Stimulated activated CD8-positive, alpha-beta memory T cell treated with anti-CD3 and anti-CD28 coated beads, Interleukin-12 subunit alpha, Interleukin-12 subunit beta, amount 100 ng/mL, for 24 hours (primary cell): ENCODE data around the gene TMBIM6.

Experiments
- DNase-seq: peaks from one replicate; pipeline ENCODE4 v3.0.0-alpha.2; 2020; ENCODE audit errors: extremely low read depth

The TMBIM6 gene

DNA sequence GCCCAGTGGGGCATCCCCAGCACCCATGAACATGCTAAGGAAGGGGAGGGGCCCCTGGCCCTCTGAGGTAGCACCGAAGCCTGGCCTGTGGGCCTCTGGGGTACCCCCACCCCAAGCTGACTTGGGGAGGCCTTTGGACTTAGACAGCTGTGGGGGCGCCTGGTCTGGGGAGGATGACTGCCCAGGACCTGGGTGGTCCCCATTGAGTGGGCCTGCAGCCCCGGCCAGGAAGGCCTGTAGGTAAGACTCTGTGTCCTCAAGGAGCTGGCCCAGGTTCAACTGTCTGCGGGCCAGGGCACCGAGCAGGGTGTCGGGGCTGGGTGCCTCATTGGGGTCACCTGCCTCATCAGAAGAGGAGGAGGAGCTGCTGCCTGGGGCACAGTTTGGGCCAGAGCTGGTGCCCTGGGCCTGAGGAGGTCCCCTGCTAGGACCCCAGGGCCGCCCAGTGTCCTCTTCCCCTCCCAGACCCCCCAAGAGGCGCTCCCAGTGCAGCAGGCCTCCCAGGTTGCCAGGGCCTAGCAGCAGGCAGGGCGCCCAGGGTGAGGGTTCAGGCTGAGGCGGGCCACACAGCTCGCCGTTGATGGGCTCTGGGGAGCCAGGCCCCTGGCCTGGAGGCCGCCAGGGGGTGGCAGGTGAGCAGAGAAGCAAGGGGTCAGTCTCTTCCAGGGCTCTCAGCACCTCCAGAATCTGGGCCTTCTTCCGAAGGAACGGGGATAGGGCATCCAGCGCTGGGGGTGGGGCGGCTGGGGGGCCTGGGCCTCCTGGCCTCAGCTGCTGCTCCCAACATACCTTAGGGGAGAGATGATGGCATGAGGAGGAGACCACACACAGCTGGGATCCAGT is 55.5 kb downstream of the TMBIM6 start:
- no peak for DNase-seq

GRCh38 chr12:49797449-49797776 is 56.1 kb downstream of the TMBIM6 start:
- no peak for DNase-seq

DNA sequence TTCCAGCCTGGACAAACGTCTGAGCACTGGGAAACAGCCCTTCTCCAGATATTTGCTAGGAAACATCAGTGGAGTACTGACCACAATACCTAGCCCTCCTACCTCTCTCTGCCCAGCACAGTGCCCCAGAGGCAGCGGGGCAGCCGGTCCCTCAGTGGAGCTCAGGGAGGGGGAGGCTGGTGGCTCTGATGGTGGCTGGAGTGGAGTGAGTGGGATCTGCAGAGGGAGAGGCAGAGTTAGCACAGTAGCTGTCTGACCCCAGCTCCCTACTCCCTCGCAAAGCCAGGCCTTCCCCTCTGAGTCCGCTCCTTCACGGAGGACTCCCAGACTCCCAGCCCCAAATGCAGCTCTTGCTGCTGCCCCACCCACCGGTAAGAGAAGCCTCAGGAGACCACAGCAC is 56.9 kb downstream of the TMBIM6 start:
- no peak for DNase-seq

DNA sequence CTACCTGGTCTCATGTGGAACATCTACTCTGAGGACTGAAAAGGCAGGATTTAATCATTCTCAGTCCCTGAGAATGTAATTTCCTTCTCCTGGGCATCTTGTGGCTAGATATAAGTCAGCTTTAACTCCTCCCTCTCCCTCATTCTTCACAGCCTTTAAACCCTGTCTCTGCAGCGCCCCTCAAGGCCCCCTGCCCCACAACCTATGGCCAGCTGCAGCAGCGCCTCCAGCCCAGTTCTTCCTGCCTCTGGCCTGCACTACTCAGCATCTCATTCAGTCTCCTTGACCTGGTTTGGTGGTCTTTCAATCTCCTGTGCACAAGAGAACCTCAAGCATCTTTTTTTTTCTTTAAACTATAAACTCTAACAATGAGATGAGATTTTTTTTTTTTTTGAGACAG is 57.6 kb downstream of the TMBIM6 start:
- no peak for DNase-seq

DNA sequence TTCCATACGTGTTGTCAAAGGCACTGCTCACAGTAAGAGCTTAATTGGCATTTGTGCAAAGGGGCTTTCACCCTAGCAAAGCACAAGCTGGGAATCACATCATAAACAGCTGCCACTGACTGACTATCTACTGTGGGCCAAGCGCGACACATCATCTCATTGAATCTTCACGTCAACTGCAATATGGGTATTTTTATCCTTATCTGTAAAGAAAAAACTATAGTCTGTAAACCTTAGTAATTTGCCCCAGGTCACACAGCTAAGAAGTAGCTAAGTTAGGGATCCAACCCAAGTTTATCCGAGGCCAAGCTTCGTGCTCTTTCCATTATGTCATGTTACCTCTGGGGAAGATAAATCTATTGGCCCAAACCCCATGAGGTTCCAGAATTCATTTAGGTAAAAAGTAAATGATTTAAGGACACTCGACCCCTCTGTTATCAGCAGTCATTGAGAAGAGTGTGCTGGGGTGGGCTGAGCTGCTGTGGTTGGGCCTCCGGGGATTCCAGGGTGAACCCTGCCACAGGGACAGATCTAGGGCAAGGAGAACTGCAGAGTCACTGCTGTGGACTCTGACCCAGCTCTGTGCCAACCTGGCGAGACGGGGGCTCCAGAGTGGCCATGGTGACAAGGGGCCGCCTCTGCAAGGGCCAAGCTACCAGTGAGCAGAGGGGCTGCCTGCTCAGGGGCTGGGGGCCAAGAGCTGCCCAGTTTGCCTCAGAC is 59.2 kb downstream of the TMBIM6 start:
- DNase-seq = no peak

GRCh38 chr12:49801141-49802063 is 60.0 kb downstream of the TMBIM6 start:
- no peak for DNase-seq

DNA sequence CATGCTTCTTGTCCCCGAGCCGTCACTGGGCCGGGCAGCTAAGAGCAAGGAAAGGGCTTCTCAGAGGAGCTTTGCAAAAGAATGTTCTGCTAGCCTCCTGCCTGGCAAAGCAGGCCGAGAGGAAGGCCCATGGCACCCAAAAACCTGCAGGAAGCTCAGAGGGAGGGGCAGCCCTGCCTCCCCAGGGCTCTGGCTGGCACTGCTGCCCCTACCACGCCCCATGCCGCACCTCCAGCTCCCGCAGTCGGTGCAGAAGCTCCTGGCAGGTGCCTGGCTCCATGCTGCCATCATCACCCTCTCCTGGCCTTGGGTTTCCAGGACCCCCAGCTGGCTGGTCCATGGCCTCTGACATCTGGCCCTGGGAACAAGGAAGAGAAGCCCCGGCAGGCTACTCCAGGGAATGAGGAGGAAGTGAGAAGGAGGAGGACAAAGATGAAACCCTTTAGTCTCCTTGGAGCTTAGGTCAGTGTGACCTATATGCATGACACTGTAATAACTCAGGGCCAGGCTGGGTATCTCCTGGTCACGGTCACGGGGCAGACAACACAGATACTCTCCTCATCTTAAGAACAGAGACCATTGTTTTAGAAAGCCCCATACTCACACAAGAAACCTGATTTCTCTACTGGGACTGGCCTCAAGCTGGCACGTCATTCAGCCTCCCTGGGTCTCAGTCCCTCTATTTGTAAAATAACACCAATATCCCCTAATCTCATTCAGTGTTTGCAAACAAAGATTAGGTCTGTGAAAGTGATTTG is 62.5 kb downstream of the TMBIM6 start:
- no peak for DNase-seq

GRCh38 chr12:49804821-49805220 is 63.5 kb downstream of the TMBIM6 start:
- no peak for DNase-seq

- no peak for DNase-seq
Observed at GRCh38 chr12:49805409-49805808, 64.1 kb downstream of the TMBIM6 start.

DNA sequence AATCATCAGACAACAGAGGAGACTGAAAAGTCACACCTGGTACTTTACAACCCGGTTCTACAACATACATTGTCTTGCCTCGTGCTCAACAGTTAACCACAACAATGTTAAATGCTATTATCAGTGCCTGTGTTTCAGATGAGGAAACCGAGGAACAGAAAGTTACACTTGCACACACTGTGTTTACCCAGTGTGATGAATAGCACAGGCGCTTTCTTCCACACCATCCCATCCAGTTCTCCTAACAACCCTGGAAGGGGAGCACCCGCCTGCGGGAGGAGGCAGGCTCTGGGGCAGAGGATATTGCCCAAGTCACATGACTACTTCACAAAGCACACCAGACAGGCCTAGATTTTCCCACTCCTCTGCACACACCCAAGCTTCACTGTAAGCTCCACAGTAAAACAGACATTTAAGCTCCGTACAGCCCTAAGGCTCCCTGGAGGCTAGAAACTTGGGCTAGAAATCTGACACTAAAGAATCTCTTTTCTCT is 65.0 kb downstream of the TMBIM6 start:
- no peak for DNase-seq

- DNase-seq = no peak
Observed at GRCh38 chr12:49806877-49807276, 65.5 kb downstream of the TMBIM6 start.

DNA sequence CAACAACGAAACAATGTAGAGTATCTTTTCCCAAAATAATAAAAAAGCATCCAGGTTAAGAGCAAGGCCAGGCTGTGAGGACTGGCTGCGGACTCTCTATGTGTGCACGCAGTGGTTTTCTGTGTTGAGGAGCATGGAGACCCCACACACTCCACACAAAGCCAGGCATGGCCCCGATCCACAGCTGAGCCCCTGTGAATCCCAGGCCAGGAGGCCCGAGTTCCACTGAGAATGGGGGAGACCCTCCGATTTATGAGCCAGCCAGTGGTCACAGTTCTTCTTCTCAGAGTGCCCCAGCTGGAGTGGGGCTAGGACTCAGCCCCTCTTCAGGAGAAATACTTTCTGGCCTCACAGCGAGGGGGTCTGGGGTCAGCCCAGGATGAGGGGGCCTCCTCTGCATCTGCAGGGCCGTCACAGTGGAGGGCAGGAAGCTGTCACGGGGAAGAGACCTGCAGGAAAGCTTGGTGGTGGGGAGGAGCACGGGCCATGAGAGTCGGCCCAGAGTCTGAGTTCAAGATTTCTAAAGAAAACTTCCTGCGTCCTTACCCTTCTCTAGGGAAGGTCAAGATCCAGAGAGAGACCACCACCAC is 66.7 kb downstream of the TMBIM6 start:
- no peak for DNase-seq

DNA sequence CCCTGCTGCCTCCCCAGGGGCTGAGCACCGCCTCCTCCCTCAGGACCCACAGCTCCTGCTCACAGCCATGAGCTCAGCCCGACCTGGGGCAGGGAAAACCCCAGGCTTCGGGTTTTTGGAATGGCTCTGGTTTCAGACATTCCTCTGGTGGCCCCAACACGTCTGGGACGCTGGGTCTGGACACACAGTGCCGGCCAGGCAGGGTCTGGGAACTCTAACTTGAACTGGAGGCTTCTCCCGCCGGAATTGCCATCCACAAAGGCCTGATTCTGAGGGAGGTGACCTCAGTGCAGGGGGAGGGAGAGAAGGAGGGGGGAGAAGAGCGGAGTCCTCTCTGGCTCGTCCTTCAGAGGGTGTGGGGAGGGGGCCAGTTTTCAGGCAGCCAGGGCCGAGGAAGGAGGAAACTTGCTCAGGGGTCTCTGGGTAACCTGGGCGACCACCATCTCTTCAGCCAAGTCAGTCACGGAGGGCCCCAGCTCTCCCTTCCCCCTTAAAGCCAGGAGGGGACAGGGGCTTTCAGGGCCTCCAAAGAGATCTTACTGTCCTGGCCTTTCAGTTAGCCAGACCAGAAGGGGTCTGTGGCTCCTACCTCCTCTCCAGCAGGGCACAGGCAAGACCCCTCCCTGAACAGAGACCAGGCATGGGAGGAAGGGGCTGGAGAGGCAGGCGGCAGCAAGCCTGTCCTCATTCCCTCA is 67.5 kb downstream of the TMBIM6 start:
- DNase-seq = no peak

DNA sequence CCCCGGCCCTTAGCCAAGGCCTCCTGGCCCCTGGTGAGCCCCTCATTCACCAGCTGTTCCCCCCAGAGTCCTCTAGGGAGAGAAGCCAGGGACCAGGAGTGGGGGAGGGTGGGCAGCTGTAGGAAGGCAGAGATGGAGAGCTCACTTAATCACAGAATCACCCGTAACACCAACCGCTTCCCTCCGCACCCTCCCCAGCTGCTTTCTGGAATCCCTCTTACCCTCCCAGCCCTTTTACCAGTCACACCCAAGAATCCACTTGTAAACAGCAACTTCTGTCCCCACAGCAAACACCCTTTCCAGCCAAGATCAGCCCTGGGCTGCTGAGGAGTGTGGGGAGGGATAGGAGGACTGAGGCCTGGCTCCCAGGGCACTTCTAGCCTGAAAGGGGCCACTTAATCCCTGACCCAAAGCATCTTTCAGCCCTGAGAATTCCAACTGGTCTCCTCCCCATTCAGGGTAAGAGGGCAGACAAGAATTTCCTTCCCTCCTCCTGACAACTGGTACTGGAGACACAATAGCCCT is 68.1 kb downstream of the TMBIM6 start:
- DNase-seq = no peak

DNA sequence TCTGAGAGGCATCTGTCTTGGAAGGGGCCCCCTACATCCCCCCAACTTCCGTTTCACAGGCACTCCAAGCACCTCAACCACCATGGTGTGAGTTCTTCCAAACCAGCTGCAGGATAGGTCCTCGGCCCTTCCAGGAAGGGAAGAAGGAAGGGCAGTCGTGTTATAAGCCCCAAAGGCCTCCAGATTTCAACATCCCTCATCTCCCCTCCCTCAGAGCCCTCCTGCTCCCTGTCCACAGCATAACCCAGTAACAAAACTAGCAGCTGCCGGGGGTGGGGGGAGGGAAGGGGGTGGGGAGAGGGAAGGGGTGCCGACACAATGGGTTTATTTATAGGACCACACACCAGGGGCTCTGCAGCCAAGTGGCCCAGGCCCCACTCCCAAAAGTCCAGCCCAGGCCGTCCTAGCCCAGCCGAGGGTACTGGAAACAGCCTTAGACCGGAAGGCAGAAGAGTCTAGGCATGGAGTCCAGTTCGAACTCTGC is 68.6 kb downstream of the TMBIM6 start:
- no peak for DNase-seq

GRCh38 chr12:49811136-49811535 is 69.8 kb downstream of the TMBIM6 start:
- no peak for DNase-seq

DNA sequence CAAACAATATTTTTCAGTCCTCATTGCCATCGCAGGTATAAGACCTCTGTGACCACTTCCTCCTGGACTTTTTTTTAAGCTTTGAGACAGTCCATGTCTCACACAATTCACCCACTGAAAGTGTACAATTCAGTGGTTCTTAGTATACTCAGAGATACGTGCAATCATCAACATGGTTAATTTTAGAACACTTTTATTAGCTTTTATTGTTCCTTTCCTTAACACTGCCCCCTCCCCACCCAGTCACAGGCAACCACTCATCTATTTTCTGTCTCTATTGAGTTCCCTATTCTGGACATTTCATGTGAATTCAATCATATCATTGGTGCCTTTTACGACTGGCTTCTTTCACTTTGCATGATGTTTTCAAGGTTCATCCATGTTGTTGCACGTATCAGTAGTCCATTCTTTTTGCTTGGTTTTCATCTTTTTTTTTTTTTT is 70.6 kb downstream of the TMBIM6 start:
- DNase-seq = no peak

DNA sequence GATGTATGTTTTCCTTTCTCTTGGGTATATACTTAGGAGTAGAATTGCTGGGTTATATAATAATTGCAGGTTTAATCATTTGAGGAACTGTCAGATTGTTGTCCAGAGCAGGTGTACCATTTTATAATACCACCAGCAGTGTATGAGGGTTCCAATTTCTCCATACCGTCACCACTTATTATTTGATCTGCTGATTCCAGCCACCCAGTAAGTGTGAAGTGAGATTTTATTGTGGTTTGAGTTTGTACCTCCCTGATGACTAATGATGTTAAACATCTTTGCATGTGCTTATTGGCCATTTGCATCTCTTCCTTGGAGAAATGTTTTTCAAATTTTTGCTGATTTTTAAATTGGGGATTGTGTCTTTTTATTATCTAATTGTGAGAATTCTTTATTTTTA is 71.8 kb downstream of the TMBIM6 start:
- DNase-seq = no peak
